Stimulated activated naive B cell treated with anti-CD40 and anti-IgM and Interleukin-4, amounts not matched to agents 10 μg/mL and 1 μg/mL and 100 μg/mL, for 72 hours (primary cell): ENCODE results near the gene CACNA2D2.

ENCODE experiments used
- ATAC-seq, 2 donors: fragments of 150-1000 bp; cut with Tn5 transposase; replicated peaks; 2 replicates each; pipeline ENCODE4 v1.10.0; 2021; ENCODE audit warnings: moderate library complexity in 1 of 2
- DNase-seq: peaks from one replicate; pipeline ENCODE4 v3.0.0; 2021
- H3K27ac Mint-ChIP-seq: one replicate; pipeline ENCODE4 v1.8.0; 2022; ENCODE audit warnings: mild to moderate bottlenecking, mixed read lengths
- H3K27me3 Mint-ChIP-seq, 2 donors: one replicate each; pipeline ENCODE4 v1.8.0; 2022; ENCODE audit warnings: mixed read lengths in 2 of 2
- H3K36me3 Mint-ChIP-seq, 2 donors: one replicate each; pipeline ENCODE4 v1.8.0; 2022; ENCODE audit warnings: mixed read lengths in 2 of 2, mild to moderate bottlenecking in 1 of 2
- H3K4me1 Mint-ChIP-seq, 2 donors: one replicate each; pipeline ENCODE4 v1.8.0; 2022; ENCODE audit warnings: mixed read lengths in 2 of 2, mild to moderate bottlenecking in 1 of 2
- H3K4me3 Mint-ChIP-seq, 2 donors: one replicate each; pipeline ENCODE4 v1.8.0; 2022; ENCODE audit warnings: mild to moderate bottlenecking in 2 of 2, mixed read lengths in 2 of 2, moderate library complexity in 1 of 2
- H3K9me3 Mint-ChIP-seq, 2 donors: one replicate each; pipeline ENCODE4 v1.8.0; 2022; ENCODE audit warnings: mixed read lengths in 2 of 2, mild to moderate bottlenecking in 1 of 2

The CACNA2D2 gene

DNA sequence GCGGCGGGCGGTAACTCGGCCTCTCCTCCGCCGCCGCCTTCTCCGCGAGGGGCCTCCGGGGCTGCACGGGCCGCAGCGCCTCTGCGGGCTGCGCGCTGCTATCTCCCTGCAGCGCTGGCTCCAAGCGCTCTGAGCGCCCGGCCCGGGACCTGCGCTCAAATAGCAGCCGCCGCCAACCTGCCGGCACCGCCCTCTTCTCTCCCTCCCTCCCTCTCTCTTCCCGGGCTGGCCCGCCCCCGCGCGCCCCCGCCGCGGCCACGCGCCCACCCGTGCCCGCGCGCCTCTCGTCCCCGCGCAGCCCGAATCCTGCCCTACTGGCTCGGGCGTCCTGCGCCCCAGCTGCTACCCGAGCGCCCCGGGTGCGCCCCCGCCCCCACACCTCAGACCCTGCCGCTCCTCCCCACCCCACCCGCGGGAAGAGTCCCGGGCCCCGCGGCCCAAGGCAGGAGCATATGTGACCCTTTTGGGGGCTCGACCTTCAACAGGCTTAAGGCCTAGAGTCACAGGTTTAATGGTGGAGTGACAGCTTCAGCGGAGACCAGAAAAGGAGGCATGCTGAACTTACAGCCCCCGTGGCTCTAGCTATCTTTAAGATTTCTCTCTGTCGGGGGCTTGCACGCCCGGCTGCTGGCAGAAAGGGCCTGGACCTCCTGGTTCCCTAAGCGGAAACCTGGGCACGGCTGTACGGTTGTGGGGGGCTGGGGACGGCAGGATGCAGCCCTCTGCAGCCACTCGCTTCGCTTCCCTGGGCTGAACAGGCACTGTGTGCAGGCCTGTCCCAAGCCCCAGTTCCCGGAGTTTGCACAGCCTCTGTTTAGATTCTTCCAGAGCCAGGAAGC is at the start of gene CACNA2D2:
Gene CACNA2D2, minus strand, starts transcription at position 131 of the 839 bp plus-strand sequence. CDS start 211 bp downstream, outside the sequence.
- H3K4me1 Mint-ChIP-seq: peaks cover 7 to 18% of the 10 kb centered on the region in 2 donors
- no peak within 1 kb of the TSS for H3K27ac Mint-ChIP-seq
- peaks cover 49 to 51% of the 10 kb centered on the region in 2 donors for H3K27me3 Mint-ChIP-seq
- DNase-seq (no peak), ATAC-seq (peak; percentile 74 to 80)
- H3K4me3 Mint-ChIP-seq: peak within 1 kb of the TSS; percentile 70 to 71
- no peaks in the 10 kb centered on the region for H3K9me3 Mint-ChIP-seq
- H3K36me3 Mint-ChIP-seq: no peaks in the 10 kb centered on the region

DNA sequence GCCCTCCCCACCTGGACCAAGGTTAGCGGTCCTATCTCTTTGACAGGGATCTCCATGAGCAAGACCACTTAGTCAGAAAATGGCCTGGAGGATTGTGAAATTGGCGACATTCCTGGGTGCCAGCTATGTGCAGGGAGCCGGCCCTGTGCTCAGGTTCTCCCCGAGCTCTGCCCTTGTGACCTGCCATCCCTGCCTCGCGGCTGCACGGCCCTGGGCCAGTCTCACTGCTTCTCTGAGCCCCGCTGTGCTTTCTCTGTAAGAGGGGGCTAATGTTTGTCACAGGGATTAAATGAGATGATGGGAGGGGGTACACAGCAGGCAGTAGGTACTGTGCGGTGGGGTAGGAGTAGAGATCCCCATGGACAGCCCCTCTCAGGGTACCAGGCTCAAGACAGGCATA is 49.2 kb upstream of the CACNA2D2 start:
- Mint-ChIP-seq H3K9me3 (no peaks in the 10 kb centered on the region), H3K27me3 (peaks cover 16 to 25% of the 10 kb centered on the region in 2 donors), H3K27ac (no peak overlapping the region), H3K36me3 (no peaks in the 10 kb centered on the region), H3K4me1 (peaks cover 4 to 5% of the 10 kb centered on the region in 2 donors), H3K4me3 (no peak overlapping the region)
- DNase-seq (no peak), ATAC-seq (no peak)

DNA sequence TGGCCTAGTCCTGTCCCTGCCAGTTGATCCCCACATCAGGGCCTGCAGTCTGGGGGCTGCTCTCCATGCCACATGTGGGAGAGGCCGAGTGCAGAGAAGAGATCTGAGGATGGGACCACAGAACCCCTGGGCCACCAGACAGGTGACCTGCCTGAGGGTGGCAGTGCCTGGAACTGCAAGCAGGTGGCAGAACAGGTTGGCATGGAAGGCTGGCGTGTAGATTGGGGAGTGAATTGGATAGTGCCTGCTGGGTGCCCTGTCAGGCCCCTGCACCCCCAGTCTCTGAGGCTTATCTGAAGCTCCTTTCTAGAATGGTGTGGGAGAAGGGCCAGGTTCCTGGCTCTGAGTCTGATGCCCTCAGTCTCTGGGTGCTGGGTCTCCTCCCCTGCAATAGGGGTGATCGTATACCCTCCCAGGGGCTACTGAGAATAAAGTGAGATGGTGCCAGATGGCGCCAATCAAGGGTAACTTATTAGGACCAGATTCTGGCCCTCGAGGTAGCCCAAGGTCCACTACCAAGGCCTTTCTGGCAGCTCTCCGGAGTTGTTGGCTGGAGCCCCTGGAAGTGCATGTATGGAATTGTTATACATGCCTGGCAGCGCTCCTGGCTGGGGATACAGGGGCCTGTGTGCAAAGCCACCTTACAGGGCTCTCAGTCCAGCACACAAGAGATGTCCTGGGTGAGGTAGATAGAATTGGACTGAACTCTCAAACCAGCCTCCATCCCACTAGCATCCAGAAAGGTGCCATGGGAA is 48.4 kb upstream of the CACNA2D2 start:
- Mint-ChIP-seq H3K27me3 (peaks cover 9 to 20% of the 10 kb centered on the region in 2 donors), H3K9me3 (no peaks in the 10 kb centered on the region), H3K4me3 (no peak overlapping the region), H3K4me1 (peaks cover 4 to 5% of the 10 kb centered on the region in 2 donors), H3K27ac (no peak overlapping the region), H3K36me3 (no peaks in the 10 kb centered on the region)
- DNase-seq (no peak), ATAC-seq (no peak)

DNA sequence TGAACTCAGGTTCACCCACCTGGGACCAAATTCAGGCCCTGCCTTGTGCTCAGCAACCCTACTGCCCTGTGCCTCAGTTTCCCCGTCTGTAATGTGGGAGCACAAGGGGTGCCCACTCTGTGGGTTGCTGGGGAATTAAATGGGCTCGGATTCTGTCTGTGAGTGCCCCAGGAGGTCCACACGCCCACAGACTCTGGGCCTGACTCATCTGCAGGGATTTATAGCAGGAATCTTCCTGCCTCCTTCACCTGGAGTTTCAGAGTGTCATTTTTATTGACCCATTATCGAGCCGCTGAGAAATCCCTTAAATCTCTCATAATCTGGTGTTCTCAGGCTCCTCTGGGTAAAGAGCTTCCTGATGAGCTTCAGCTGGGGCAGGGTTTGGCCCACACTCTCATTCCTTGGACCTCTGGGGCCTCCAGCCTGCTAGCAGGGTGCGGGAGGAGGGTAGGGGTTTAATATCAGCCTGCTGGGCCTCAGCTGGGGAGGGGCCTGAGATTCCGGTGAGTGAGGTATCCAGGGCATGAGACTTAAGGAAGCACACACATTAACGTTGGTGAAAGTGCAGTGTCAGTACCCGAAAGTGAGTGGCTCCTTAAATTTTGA is 47.7 kb upstream of the CACNA2D2 start:
- Mint-ChIP-seq H3K4me1 (peaks cover 4 to 5% of the 10 kb centered on the region in 2 donors), H3K36me3 (no peaks in the 10 kb centered on the region), H3K9me3 (no peaks in the 10 kb centered on the region), H3K4me3 (no peak overlapping the region), H3K27me3 (peaks cover 9 to 20% of the 10 kb centered on the region in 2 donors), H3K27ac (no peak overlapping the region)
- DNase-seq (no peak), ATAC-seq (no peak)

DNA sequence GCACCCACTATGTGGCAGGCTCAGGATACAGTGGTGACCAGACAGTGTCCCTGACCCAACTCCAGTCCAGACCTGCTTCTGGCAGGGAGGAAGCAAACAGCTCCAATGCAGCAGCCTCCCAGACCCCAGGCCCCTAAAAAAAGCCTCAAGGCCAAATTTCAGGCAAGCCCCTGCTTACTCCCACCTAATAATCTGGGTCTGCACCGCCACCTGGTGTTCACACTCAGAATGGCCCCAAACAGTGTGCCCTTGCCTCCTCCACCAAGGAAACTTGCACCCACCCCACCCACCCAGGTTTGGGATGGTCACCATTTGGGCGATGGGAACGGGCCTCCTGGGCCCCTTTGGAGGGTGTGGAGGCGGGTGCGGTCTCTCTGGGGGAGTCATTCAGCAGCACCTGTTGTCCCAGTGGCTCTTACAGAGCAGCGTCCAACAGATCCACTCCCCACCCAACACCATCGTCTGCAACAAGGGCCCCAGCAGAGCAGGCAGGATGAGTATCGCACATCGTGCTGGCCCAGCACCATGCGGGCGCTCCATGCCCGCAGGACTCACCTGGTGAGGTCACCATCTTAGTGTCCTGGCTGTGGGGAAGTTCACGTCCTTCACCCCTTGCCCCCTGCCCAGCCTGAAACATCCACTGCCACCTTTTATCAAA is 46.8 kb upstream of the CACNA2D2 start:
- peak; percentile 80 for ATAC-seq
- DNase-seq: peak; percentile 44

DNA sequence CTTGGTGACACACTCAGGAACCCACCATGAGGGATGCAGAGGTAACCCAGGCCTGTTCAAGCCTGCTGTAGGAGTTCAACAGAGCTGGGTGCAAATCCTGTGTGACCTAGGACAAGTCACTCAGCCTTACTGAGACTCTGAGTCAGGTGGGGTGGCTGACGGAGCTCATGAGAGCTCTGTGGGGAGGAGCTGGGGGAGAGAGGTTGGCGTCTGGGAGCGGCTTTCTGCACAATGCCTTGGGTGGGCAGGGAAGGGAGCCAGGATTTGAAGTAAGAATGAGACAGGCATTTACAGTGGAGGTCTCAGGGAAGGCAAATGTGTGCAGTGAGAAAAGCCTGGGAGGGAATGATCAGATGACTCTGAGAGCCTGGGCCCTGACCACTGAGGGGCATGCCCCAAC is 45.8 kb upstream of the CACNA2D2 start:
- Mint-ChIP-seq H3K4me3 (no peak overlapping the region), H3K4me1 (peaks cover 0 to 5% of the 10 kb centered on the region in 2 donors), H3K36me3 (no peaks in the 10 kb centered on the region), H3K27ac (no peak overlapping the region), H3K9me3 (no peaks in the 10 kb centered on the region), H3K27me3 (peaks cover 3 to 5% of the 10 kb centered on the region in 2 donors)
- DNase-seq (no peak), ATAC-seq (no peak)

More for the DNA sequence above, 46.8 kb upstream of the CACNA2D2 start:
- Mint-ChIP-seq H3K36me3 (no peaks in the 10 kb centered on the region), H3K4me3 (no peak overlapping the region), H3K27ac (peak overlapping the region; percentile 59), H3K4me1 (peaks cover 0 to 5% of the 10 kb centered on the region in 2 donors), H3K27me3 (peaks cover 3 to 12% of the 10 kb centered on the region in 2 donors), H3K9me3 (no peaks in the 10 kb centered on the region)

DNA sequence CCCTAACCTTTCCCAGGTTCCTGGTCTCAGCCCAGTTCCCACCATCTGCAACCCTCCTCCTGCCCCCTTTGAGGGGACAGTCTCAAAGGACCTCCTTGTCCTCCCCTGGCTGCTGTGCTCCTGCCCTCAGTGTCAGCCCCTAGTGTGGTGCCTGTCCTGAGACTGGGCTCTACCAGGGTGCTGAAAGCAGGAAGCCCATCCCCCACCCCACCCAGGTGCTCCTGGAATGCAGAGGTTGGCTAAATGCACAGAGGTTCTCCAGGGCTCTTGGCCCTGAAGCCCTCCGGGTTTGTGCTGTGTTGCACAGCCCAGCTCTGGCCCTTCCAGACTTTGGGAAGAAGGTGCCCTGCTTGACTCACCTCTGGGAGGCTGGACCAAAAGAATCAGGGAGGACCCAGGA is 42.3 kb upstream of the CACNA2D2 start:
- H3K36me3 Mint-ChIP-seq: no peaks in the 10 kb centered on the region
- peaks cover 0 to 2% of the 10 kb centered on the region in 2 donors for H3K4me1 Mint-ChIP-seq
- H3K4me3 Mint-ChIP-seq: no peak overlapping the region
- no peak for DNase-seq
- H3K27me3 Mint-ChIP-seq: peaks cover 9 to 11% of the 10 kb centered on the region in 2 donors
- H3K27ac Mint-ChIP-seq: no peak overlapping the region
- no peak for ATAC-seq
- H3K9me3 Mint-ChIP-seq: no peaks in the 10 kb centered on the region

DNA sequence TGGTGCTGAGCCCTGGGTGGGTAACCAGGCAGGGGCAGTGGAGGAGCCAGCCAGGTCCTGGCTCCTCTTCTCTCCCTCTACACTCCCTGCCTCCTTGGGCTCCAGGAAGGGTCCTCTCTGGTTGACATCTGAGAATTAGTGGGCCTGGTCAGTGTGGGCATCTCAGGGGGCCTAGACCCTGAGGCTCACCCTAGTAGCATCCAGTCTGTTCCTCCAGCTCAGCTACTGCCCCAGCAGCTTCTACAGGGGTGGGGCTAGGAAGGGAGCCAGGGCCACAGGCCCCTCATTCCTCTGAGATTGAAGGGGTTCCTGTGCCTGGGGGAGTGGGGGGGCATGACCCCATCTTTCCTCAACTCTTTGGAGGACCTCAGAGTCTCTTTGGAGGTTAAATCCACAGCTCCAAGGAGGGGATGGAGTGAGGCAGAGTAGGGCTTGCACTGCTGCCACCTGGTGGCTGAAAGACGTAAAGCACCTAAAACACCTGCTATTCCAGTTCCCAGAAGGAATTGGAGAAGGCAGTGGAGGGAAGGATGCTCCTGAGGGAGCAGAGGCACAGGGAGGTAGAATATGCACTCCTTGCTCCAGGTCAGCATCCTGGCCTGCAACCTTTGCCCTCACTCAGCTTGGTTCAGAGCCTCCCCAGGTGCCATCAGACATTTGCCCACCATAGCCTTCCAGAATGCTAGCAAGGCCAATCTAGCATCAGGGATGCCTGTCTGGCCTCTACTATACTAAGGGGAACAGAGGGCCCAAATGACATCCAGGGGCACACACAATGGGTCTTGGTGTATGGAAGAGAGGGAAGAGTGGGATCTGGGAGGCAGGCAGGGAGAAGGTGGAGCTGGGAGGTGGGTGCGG is 39.0 kb upstream of the CACNA2D2 start:
- Mint-ChIP-seq H3K4me1 (no peaks in the 10 kb centered on the region), H3K9me3 (no peaks in the 10 kb centered on the region), H3K27ac (no peak overlapping the region), H3K4me3 (no peak overlapping the region), H3K27me3 (peaks cover 28 to 39% of the 10 kb centered on the region in 2 donors), H3K36me3 (no peaks in the 10 kb centered on the region)
- peak; percentile 68 to 72 for ATAC-seq
- DNase-seq: peak; percentile 26

DNA sequence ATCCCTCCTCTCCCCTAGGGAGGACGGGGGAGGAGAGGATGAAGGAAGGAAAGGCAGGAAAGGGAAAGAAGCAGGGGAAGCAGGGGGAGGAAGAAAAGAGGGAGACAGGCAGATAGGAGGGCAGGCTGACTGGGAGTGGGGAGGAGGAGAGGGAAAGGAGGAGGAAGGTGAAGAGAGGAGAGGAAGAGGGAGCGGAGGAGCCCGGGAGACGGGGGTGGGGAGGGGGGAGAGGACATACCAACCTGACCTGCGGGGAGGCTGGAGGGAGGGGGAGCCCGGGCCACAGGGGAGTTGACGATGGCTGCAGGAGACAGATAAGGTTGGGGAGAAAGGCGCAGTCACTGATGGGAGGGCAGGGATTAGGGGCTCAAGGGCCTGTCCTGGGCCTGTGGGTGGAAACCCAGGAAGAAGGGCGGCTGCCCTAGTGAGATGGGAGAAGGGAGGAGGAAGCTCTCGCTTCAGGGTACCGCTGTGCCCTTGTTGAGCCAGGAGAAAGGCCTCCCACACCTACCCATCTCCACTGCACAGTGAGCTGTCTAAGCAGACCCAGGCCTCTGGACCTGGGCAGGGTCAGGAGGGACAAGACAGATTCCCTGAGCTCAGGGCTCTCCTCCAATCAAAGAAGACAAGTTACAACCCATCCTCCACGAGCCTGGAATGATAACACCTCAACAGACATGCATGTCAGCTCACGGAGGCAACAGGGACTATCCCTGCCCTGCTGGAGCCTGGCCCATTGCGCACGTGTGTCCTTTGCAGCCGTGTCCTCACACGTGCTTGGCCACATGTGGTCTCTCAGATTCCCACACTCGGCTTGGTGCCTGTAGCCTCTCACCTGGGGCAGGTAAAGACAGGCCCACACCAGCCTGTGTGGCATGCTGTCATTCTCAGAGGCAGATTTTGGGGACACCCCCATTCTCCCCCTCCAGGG is 36.2 kb upstream of the CACNA2D2 start:
- Mint-ChIP-seq H3K27ac (no peak overlapping the region), H3K4me3 (no peak overlapping the region), H3K36me3 (no peaks in the 10 kb centered on the region), H3K4me1 (no peaks in the 10 kb centered on the region), H3K9me3 (no peaks in the 10 kb centered on the region), H3K27me3 (peaks cover 45 to 60% of the 10 kb centered on the region in 2 donors)
- DNase-seq (no peak), ATAC-seq (no peak)

DNA sequence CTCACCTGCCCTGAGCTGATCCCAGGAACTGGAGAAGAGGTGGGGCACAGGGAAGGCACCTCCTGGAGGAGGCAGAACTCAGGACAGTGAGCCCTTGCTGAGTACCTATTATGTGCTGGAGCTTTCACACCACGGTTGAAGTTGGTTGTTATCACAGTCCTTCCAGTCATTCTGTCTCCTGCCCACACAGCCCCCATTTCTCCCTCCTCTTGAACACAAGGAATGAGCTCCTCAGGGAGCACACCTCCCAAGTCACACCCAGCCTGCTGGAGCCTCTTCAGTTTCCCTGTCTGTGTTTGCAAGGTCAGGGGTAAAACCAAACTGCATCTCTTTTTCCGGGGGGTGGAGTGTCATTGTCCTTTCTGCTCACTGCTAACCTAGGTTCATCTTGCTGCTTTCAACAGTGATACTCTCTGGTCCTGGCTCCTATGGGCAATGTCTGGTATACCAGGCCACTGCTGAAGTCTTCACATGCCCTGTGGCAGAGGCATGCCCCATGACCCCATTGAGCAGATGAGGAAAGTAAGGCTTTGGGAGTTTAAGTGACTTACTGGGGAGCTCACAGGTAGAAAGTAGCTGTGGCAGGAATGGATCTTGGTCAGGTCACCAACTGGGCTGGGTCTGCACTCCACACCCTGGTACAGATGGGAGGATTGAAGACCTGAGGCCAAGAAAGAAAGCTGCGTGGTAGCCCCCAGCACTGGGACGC is 34.1 kb upstream of the CACNA2D2 start:
- Mint-ChIP-seq H3K27me3 (peaks cover 52 to 81% of the 10 kb centered on the region in 2 donors), H3K4me1 (no peaks in the 10 kb centered on the region), H3K27ac (no peak overlapping the region), H3K4me3 (no peak overlapping the region), H3K36me3 (no peaks in the 10 kb centered on the region), H3K9me3 (no peaks in the 10 kb centered on the region)
- ATAC-seq: no peak
- no peak for DNase-seq

DNA sequence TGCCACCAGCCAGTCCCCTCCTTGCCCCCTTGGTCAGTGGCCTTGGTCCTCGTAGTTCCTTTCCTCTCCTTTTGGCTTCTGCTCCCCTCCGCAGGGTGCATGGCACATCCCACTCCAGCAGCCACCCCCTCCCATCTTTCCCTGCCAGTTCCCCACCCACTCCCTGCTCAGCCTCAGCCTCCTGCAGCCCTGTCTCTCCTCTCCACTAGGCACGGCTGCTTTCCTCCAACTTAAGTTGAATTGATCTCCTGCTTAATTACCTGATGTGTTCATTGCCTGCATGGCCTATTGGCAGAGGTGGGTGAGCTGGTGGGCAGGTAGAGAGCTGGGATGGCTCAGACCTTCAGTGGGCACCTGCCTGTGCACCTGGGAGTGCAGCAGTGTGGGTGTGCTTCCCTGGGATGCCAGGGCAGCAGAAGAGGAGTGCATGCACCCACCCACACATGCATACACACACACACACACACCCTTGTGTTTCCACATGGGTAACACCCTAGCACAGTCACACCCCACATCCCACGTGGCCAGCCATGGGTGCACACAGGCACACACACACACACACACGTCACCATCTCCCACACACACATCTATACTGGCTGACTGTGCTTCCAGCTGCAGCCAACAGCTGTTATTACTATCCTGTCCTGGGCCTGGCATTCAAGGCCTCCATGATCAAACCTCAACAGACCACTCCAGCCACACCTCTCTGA is 33.2 kb upstream of the CACNA2D2 start:
- Mint-ChIP-seq H3K36me3 (no peaks in the 10 kb centered on the region), H3K27me3 (peaks cover 58 to 87% of the 10 kb centered on the region in 2 donors)

More for the DNA sequence above, 33.2 kb upstream of the CACNA2D2 start:
- no peaks in the 10 kb centered on the region for H3K9me3 Mint-ChIP-seq
- no peaks in the 10 kb centered on the region for H3K4me1 Mint-ChIP-seq
- no peak for DNase-seq
- no peak overlapping the region for H3K27ac Mint-ChIP-seq
- ATAC-seq: no peak
- no peak overlapping the region for H3K4me3 Mint-ChIP-seq
